BJ (cell line): ENCODE data around the gene ALPP. TPM values are rescaled to one million over a fixed set of nuclear protein-coding genes. Genes with fewer than 3 reads are reported as not detected.
"Not testable (repeated sequence)": the region's sequence is repeated elsewhere in the genome, so short reads cannot be mapped to it uniquely, and the experiment has no call there.

Experiments
- CTCF ChIA-PET: fragments of 350-600 bp; formaldehyde crosslinking; extraction: SDS; loops from one replicate; lab custom pipeline; 2021; ENCODE audit warnings: antibody characterized with exemption, inconsistent platforms; lab: Yijun Ruan, JAX
- POLR2A ChIA-PET: fragments of 300-600 bp; sonication (Branson Sonifier 250); formaldehyde crosslinking; extraction: SDS; loops from one replicate; lab custom pipeline; 2021; ENCODE audit warnings: antibody characterized with exemption; lab: Charles Lee
- DNase-seq: peaks from one replicate; pipeline ENCODE4 v3.0.0-alpha.2; 2011; ENCODE audit warnings: low read depth
- H3K27me3 ChIP-seq: 2 replicates; pipeline ENCODE4 v1.6.0; 2011; ENCODE audit warnings: low read length; ENCODE audit not compliant: control insufficient read depth, insufficient read depth
- H3K36me3 ChIP-seq: 2 replicates; pipeline ENCODE4 v1.5.1; 2011; ENCODE audit warnings: low read length; ENCODE audit not compliant: control insufficient read depth, insufficient read depth
- H3K4me3 ChIP-seq: 2 replicates; pipeline ENCODE4 v1.5.1; 2011; ENCODE audit warnings: low read depth, mild to moderate bottlenecking, control low read depth, low read length
- polyA plus RNA-seq: library from polyadenylated mRNA; depleted of rRNA; stranded (reverse); fragments of >200 nt; gene quantifications from 2 replicates; pipeline ENCODE4 v1.2.3, GENCODE V29; 2011
- TF ChIP-seq, protein P1 (sequence below): IDR thresholded peaks from 2 replicates; pipeline ENCODE4 v1.5.1; 2011; ENCODE audit warnings: low read depth, mild to moderate bottlenecking, control low read depth, inconsistent platforms, low read length, moderate library complexity; ENCODE audit not compliant: insufficient read depth

The ALPP gene
- polyA plus RNA-seq, 1 experiment, result not detected

DNA sequence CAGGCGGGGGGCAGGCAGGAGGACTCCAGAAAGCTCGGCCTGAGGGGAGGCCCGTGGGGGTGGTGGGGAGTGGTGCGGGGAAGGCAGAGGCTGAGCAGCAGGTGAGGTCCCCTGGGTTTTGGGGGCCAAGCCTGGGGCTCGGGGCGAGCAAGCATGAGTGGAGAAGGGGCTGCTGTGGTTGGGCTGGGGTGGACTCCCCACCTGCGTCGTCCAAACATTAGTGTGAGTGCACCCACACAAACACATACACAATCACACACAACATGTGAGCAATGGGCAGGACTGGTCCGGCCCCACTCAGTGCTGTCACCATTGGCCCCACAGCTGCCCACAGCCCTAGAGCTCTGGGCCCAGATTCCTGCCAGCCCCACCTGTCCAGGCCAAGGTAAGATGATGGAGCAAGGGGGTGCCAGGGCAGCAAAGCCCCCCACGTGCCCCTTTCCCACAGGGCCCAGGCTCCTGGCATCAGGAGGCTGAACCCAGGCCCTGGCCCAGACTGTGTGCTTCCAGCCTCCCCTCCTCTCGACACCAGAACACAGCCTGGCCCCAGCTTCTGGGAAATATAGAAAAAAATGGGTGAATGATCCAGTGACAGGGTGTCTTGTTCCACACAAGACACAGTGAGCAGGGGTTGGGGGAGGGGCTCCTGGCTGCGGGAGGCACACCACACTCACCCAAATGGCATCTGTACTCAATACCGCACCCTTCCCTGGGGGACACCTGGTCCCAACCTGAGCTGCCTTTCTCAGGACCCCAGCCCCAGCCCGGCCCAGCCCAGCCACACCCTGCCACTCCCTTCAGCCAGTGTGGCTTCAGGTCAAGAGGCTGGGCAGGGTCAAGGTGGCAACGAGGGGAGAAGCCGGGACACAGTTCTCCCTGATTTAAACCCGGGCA is 463 bp upstream of the ALPP start:
- TF ChIP-seq, protein P1, sequence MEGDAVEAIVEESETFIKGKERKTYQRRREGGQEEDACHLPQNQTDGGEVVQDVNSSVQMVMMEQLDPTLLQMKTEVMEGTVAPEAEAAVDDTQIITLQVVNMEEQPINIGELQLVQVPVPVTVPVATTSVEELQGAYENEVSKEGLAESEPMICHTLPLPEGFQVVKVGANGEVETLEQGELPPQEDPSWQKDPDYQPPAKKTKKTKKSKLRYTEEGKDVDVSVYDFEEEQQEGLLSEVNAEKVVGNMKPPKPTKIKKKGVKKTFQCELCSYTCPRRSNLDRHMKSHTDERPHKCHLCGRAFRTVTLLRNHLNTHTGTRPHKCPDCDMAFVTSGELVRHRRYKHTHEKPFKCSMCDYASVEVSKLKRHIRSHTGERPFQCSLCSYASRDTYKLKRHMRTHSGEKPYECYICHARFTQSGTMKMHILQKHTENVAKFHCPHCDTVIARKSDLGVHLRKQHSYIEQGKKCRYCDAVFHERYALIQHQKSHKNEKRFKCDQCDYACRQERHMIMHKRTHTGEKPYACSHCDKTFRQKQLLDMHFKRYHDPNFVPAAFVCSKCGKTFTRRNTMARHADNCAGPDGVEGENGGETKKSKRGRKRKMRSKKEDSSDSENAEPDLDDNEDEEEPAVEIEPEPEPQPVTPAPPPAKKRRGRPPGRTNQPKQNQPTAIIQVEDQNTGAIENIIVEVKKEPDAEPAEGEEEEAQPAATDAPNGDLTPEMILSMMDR, result no peak
- ChIA-PET CTCF (interaction anchor here (0.8 to 3.3 kb wide), 3 partner anchors 10 to 61 kb away, joined by 3 to 13 read pairs (median 5); no protein-coding TSS in a partner anchor), POLR2A (no interaction called here)
- no peak overlapping the region for H3K4me3 ChIP-seq
- DNase-seq, result no peak
- H3K36me3 ChIP-seq, result no peaks in the 10 kb centered on the region
- peaks cover 13% of the 10 kb centered on the region for H3K27me3 ChIP-seq

DNA sequence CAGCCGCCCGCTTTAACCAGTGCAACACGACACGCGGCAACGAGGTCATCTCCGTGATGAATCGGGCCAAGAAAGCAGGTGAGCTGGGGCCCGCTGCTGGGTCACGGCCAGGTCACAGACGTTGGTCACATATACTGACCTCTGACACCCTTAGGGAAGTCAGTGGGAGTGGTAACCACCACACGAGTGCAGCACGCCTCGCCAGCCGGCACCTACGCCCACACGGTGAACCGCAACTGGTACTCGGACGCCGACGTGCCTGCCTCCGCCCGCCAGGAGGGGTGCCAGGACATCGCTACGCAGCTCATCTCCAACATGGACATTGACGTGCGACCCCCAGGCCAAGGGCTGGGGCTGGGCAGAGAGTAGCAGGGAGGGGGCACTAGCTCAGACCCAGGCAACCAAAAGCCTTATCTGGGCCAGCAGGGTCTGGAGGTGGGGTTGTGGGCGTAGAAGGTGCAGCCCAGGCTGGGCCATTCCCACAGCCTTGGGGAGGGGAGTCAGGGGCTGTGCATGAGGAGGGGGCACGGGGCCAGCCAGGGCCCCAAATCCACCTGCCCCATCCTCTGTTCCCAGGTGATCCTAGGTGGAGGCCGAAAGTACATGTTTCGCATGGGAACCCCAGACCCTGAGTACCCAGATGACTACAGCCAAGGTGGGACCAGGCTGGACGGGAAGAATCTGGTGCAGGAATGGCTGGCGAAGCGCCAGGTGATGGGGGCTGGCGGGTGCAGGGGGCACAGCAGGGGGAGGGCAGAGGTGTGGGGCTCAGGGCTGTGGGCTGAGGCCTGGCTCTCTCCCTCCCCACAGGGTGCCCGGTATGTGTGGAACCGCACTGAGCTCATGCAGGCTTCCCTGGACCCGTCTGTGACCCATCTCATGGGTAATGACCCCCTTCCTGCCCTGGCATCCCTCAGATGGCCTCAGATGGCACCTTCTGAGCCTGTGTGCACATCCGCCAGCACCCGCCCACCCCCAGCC is 1.3 kb downstream of the ALPP start:
- H3K4me3 ChIP-seq, POLR2A ChIA-PET, DNase-seq, H3K36me3 ChIP-seq: not testable (repeated sequence)
- CTCF ChIA-PET, result interaction anchor here (1.0 to 3.3 kb wide), 2 partner anchors 12 to 14 kb away, joined by 3 to 13 read pairs; no protein-coding TSS in a partner anchor
- H3K27me3 ChIP-seq, result peaks cover 22% of the 10 kb centered on the region

DNA sequence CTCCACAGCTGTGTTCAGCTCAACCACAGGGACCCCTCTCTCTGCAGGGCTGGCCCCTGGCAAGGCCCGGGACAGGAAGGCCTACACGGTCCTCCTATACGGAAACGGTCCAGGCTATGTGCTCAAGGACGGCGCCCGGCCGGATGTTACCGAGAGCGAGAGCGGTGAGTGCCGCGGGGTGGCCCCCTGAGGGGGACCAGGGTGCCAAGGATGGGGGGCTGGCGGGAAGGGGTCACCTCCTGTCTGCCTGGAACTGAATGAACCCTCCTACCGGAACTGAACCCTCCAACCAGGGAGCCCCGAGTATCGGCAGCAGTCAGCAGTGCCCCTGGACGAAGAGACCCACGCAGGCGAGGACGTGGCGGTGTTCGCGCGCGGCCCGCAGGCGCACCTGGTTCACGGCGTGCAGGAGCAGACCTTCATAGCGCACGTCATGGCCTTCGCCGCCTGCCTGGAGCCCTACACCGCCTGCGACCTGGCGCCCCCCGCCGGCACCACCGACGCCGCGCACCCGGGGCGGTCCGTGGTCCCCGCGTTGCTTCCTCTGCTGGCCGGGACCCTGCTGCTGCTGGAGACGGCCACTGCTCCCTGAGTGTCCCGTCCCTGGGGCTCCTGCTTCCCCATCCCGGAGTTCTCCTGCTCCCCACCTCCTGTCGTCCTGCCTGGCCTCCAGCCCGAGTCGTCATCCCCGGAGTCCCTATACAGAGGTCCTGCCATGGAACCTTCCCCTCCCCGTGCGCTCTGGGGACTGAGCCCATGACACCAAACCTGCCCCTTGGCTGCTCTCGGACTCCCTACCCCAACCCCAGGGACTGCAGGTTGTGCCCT is 2.9 kb downstream of the ALPP start:
- CTCF ChIA-PET, result interaction anchor here (1.1 kb wide), 1 partner anchor 8 kb away, joined by 3 read pairs; no protein-coding TSS in a partner anchor
- H3K36me3 ChIP-seq, DNase-seq, POLR2A ChIA-PET, H3K4me3 ChIP-seq: not testable (repeated sequence)
- peaks cover 24% of the 10 kb centered on the region for H3K27me3 ChIP-seq

DNA sequence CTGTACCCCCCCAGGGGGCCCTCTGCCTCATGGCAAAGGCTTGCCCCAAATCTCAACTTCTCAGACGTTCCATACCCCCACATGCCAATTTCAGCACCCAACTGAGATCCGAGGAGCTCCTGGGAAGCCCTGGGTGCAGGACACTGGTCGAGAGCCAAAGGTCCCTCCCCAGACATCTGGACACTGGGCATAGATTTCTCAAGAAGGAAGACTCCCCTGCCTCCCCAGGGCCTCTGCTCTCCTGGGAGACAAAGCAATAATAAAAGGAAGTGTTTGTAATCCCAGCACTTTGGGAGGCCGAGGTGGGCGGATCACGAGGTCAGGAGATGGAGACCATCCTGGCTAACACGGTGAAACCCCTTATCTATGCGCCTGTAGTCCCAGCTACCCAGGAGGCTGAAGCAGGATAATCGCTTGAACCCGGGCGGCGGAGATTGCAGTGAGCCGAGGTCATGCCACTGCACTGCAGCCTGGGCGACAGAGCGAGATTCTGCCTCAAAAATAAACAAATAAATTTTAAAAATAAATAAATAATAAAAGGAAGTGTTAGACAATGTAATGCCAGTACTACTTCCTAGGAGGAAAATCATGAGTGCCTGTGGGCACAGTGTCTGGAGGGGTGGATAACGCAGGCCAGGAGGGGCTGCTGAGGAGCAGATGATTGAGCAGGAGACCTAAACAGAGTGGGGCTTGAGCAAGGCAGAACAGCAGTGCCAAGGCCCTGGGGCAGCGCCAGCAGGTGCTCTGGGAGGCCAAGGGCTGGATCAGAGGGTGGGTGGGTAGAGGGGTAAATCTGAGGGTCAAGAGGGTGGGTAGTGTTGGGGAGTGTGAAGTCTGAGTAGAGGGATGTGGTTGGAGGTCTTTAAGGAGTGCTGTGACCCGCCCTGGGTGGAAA is 4.0 kb downstream of the ALPP start:
- Histone ChIP-seq H3K4me3 (no peak overlapping the region), H3K27me3 (peaks cover 33% of the 10 kb centered on the region), H3K36me3 (no peaks in the 10 kb centered on the region)
- ChIA-PET POLR2A (no interaction called here), CTCF (interaction anchor here (0.7 to 1.1 kb wide), 2 partner anchors 9 to 482 kb away, joined by 3 read pairs; no protein-coding TSS in a partner anchor)
- no peak for DNase-seq
- TF ChIP-seq, protein P1, result no peak

DNA sequence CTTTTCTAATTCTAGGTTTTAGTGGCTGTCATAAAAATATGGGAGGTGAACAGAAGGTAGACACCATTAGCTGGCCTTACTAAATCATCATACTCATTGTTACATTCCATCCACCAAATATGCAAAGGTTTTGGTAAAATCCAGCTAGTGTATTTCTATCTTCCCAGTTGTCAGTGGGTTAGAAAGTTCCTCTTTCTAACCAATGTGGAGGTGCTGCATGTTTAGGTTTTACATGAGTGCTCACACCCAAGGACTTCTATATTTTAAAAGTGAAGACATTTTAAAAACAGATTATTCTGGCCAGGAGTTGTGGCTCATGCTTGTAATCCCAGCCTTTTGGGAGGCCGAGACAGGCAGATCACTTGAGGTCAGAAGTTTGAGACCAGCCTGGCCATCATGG is 5.9 kb downstream of the ALPP start:
- DNase-seq, result no peak
- Histone ChIP-seq H3K4me3 (no peak overlapping the region), H3K36me3 (no peaks in the 10 kb centered on the region), H3K27me3 (peaks cover 42% of the 10 kb centered on the region)
- ChIA-PET POLR2A (no interaction called here), CTCF (no interaction called here)
- TF ChIP-seq, protein P1, result no peak

DNA sequence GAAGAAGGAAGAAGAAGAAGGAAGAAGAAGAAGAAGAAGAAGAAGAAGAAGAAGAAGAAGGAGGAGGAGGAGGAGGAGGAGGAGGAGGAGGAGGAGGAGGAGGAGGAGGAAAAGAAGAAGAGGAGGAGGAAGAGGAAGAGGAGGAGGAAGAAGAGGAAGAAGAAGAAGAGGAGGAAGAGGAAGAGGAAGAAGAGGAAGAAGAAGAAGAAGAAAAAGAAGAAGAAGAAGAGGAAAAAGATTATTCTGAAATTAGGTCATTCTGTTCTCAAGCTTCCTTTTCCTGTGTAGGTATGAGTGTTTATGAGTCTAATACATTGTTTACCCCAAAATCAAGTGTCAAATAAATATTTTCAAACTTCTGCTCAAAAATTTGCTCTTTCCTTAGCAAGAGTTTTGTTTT is 6.5 kb downstream of the ALPP start:
- H3K4me3 ChIP-seq, POLR2A ChIA-PET, H3K36me3 ChIP-seq, DNase-seq: not testable (repeated sequence)
- CTCF ChIA-PET, result interaction anchor here (0.7 to 2.0 kb wide), 6 partner anchors 15 to 1058 kb away, joined by 3 to 4 read pairs (median 4); no protein-coding TSS in a partner anchor
- peaks cover 42% of the 10 kb centered on the region for H3K27me3 ChIP-seq
